ENCODE results near the gene CNIH2. TPM values are rescaled to one million over a fixed set of nuclear protein-coding genes. Genes with fewer than 3 reads are reported as not detected.

The CNIH2 gene
- total and polyA plus RNA-seq, 2 experiments from 2014 or later: 4.3 to 9.2 TPM

- H3K27ac ChIP-seq (ENCODE audit: low read depth): no peak overlapping the region
- no peaks in the 10 kb centered on the region; the same call in 2 of the 3 replicates for H3K9me3 Mint-ChIP-seq
- H3K27ac Mint-ChIP-seq: no peak overlapping the region
- H3K4me1 Mint-ChIP-seq: peaks cover 2% of the 10 kb centered on the region; the same call in 1 of the 3 replicates
- no peak for DNase-seq (ENCODE audit: low spot score)
- H3F3A ChIP-seq (replicated peaks; ENCODE audit: low read depth): 0 out of 2 replicates have a peak, but pooled peaks cover 4% of the 10 kb centered on the region
- no peaks in the 10 kb centered on the region for H3K27me3 ChIP-seq (ENCODE audit: insufficient read depth)
- no peaks in the 10 kb centered on the region for H3K9me2 ChIP-seq (ENCODE audit: insufficient read depth)
- no peaks in the 10 kb centered on the region; the same call in 2 of the 3 replicates for H3K36me3 Mint-ChIP-seq (ENCODE audit: low read depth)
- H3K36me3 ChIP-seq (ENCODE audit: insufficient read depth): no peaks in the 10 kb centered on the region
- ATAC-seq: no peak
- no peak overlapping the region for H3K4me2 ChIP-seq
- no peaks in the 10 kb centered on the region for H3K4me1 ChIP-seq (ENCODE audit: insufficient read depth)
- H4K20me1 ChIP-seq (replicated peaks; ENCODE audit: insufficient read depth): no peaks in the 10 kb centered on the region; the same call in 1 of the 2 replicates
- no peaks in the 10 kb centered on the region for H3K79me2 ChIP-seq (replicated peaks; ENCODE audit: insufficient read depth)
- H2AFZ ChIP-seq: no peak overlapping the region
- no peak overlapping the region for H3K4me3 ChIP-seq
- no peak for TF ChIP-seq CREB1 (CRISPR knock-in tag; IDR thresholded peaks at IDR 0.05; ENCODE audit: low read depth)
- TF ChIP-seq CTCF (conservative IDR thresholded peaks at IDR 0.05; ENCODE audit: low read depth in 2 of 2): no peak
- no peak for TF ChIP-seq STAT1 (IDR thresholded peaks at IDR 0.05; ENCODE audit: unreplicated experiment)
- TF ChIP-seq ZNF114 (CRISPR knock-in tag; IDR thresholded peaks at IDR 0.05): no peak
- no peak overlapping the region for H3K4me3 Mint-ChIP-seq
- peaks cover 15% of the 10 kb centered on the region for H3K27me3 Mint-ChIP-seq (ENCODE audit: insufficient read depth, low read depth, poor library complexity)
These were observed 35.7 kb upstream of the CNIH2 start for GRCh38 chr11:66242095-66242765.

DNA sequence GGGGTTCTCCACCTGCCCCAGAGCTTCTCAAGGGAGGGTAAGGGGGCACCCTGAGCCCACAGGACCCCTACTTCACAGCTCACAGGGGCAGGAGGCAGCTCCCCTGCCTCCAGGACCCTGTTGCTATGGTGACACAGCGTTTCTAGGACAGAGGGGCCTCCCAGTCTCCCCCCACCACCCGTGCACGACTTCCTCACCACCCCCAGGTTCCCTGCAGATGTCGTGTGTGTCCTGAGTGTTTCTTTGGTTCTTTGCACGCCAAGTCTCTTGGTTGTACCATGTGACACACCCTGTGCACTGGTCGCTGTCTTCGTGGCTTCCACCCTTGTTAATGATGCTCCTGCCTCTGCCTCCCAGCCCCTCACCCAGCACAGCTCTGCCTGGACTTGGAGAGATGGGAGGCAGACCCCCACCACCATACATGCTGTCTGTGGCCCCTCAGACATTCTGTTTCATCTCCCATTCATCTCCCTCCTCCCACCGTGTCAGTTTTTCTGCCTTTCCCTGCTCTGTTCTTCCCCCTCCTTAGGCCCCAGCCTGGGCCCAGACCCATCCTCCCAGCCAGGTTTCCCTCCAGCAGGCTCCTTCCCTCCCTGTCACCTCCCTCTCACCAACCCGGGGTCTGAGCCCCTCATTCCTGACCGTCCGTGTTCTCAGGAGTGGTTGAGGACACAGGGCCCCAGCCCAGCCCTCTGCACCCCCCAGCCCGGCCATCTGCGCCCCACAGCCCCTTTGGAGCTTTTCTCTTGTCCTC is 34.0 kb upstream of the CNIH2 start:
- no peak overlapping the region for H3K4me3 ChIP-seq
- H3K27ac Mint-ChIP-seq: peak overlapping the region; percentile 78
- H3K4me3 Mint-ChIP-seq: no peak overlapping the region
- H3K79me2 ChIP-seq (replicated peaks; ENCODE audit: insufficient read depth): no peaks in the 10 kb centered on the region
- H3K36me3 ChIP-seq (ENCODE audit: insufficient read depth): no peaks in the 10 kb centered on the region
- H2AFZ ChIP-seq: no peak overlapping the region
- no peak for DNase-seq (ENCODE audit: low spot score)
- H3K4me2 ChIP-seq: no peak overlapping the region
- H3F3A ChIP-seq (replicated peaks; ENCODE audit: low read depth): 0 out of 2 replicates have a peak, but pooled peaks cover 4% of the 10 kb centered on the region
- peaks cover 2% of the 10 kb centered on the region; the same call in 1 of the 3 replicates for H3K4me1 Mint-ChIP-seq
- no peaks in the 10 kb centered on the region for H3K4me1 ChIP-seq (ENCODE audit: insufficient read depth)
- H4K20me1 ChIP-seq (replicated peaks; ENCODE audit: insufficient read depth): no peaks in the 10 kb centered on the region
- no peak for ATAC-seq
- no peaks in the 10 kb centered on the region; the same call in 2 of the 3 replicates for H3K36me3 Mint-ChIP-seq (ENCODE audit: low read depth)
- peaks cover 10% of the 10 kb centered on the region for H3K27me3 Mint-ChIP-seq (ENCODE audit: insufficient read depth, low read depth, poor library complexity)
- H3K27ac ChIP-seq (ENCODE audit: low read depth): no peak overlapping the region
- H3K9me2 ChIP-seq (ENCODE audit: insufficient read depth): no peaks in the 10 kb centered on the region
- no peaks in the 10 kb centered on the region; the same call in 2 of the 3 replicates for H3K9me3 Mint-ChIP-seq
- H3K27me3 ChIP-seq (ENCODE audit: insufficient read depth): no peaks in the 10 kb centered on the region
- TF ChIP-seq JUNB (IDR thresholded peaks at IDR 0.05; ENCODE audit: unreplicated experiment): no peak
- no peak for TF ChIP-seq POLR2AphosphoS5 (IDR thresholded peaks at IDR 0.05; ENCODE audit: low read depth)
- no peak for TF ChIP-seq REST (IDR thresholded peaks at IDR 0.05; ENCODE audit: unreplicated experiment)
- TF ChIP-seq ZNF462 (CRISPR knock-in tag; IDR thresholded peaks at IDR 0.05): no peak

Data from GM23338 (cell line).